Measurements from ENCODE around the gene GIT2.
A peak's percentile ranks its signal among the peaks of the same experiment; 100 is the strongest.
"Not testable (repeated sequence)": the region's sequence is repeated elsewhere in the genome, so short reads cannot be mapped to it uniquely, and the experiment has no call there.

GIT2 gene

DNA sequence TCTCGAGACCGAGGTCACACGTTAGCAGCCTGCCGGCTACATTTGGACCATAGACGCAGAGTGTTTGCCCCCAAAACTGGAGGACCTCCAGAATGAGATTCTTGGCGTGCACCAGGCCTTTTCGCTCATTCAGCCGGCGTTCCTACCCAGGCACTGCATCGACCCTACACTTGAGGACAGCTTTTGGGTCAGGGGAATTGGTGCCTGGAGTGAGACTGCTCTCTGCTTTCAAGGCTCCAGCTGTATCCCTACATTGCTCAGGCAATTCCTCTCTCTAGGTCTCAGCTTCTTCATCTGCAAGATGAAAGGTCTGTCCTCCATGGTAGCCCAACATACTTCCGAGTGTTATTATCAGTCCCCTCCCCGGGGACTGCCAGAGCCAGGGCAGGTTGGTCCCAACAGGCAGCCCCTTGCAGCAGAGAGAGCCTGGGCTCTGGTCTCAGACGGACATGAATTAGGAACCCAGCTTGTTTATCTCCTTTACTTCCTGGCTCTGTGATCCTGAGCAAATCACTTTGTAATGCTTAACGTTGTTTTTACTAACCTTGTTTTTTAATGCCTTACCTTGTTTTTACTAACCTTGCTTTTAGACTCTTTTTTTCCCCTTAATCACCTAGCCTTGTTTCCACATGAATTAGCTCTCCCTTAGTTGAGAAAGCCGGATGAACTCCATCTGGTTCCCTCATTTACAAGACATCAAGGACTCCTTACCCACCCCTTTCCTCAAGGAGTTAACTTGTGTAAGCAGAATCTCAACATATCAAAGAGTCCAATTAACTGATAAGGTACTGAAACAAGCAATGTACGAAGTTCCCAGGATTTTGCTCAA, 95.2 kb downstream of the GIT2 start:
- Histone ChIP-seq H3K36me3 (ENCODE audit: insufficient read depth, low read length) (peaks cover 3% of the 10 kb centered on the region; the same call in 1 of the 2 replicates), H3K9me3 (ENCODE audit: control insufficient read depth, insufficient read depth, low read length) (no peaks in the 10 kb centered on the region), H3K9ac (ENCODE audit: low read depth, low read length) (peak overlapping the region; percentile 72), H3K4me1 (ENCODE audit: insufficient read depth, low read length) (peaks cover 7% of the 10 kb centered on the region; the same call in 1 of the 2 replicates)

DNA sequence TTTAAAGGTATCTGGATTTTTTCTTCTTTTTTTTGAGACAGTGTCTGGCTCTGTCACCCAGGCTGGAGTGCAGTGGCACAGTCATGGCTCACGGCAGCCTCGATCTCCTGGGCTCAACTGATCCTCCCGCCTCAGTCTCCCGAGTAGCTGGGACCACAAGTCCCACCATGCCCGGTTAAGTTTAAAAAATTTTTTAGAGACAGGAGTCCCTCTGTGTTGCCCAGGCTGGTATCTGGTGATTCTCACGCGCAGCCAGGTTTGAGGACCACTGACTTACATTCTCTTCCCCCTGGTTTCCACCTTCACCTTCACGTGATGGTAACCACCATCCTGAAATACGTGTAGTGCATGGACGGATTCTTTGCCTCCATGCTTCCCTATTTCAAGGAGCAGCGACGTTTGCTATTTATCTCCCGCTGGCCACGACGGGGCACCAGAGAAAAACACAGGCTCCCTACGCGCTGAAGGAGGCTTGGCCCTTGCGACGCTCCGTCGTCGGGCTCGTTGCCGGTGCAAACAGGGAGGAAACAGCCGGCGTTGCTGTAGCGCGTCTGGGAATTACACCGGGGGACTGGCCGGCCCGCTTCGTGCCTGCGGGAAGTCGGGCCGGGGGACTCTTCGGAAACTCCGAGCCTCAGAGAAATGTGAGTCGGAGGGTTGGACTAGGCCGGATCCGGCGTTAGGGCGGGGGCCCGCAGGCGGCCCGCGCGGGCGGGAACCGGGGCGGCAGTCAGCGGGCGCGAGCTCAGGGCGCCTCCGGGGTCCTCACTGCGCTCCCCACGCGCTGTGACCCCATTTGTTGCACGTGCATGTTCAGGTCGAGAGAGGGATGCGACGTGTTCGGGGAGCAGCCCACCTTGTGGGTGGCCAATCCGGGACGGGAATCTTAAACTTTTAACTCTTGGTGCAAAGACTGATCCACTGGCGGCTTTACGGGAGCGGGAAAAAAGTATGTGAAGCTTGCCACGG, 96.1 kb downstream of the GIT2 start, which contains the start of gene TCHP:
Gene TCHP (plus strand): TSS at position 492 of the 969 bp plus-strand sequence. CDS start 2,753 bp downstream, outside the sequence.
- Histone ChIP-seq H3K9ac (ENCODE audit: low read depth, low read length) (peak within 1 kb of the TSS; percentile 72), H3K4me1 (ENCODE audit: insufficient read depth, low read length) (peaks cover 7% of the 10 kb centered on the region; the same call in 1 of the 2 replicates), H3K9me3 (ENCODE audit: control insufficient read depth, insufficient read depth, low read length) (no peaks in the 10 kb centered on the region), H3K36me3 (ENCODE audit: insufficient read depth, low read length) (peaks cover 3% of the 10 kb centered on the region; the same call in 1 of the 2 replicates)

DNA sequence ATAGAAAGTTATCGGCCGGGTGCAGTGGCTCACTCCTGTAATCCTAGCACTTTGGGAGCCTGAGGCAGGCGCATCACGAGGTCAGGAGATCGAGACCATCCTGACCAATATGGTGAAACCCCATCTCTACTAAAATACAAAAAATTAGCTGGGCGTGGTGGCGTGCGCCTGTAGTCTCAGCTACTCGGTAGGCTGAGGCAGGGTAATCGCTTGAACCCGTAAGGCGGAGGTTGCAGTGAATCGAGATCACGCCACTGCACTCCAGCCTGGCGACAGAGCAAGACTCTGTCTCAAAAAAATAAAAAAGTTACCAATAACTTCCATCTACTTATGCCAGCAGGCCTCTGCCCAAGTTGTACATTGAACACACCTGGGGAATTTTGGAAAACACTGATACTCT, 96.8 kb downstream of the GIT2 start:
- not testable (repeated sequence) for H3K9ac ChIP-seq (ENCODE audit: low read depth, low read length); H3K36me3 ChIP-seq (ENCODE audit: insufficient read depth, low read length); H3K9me3 ChIP-seq (ENCODE audit: control insufficient read depth, insufficient read depth, low read length); H3K4me1 ChIP-seq (ENCODE audit: insufficient read depth, low read length)

DNA sequence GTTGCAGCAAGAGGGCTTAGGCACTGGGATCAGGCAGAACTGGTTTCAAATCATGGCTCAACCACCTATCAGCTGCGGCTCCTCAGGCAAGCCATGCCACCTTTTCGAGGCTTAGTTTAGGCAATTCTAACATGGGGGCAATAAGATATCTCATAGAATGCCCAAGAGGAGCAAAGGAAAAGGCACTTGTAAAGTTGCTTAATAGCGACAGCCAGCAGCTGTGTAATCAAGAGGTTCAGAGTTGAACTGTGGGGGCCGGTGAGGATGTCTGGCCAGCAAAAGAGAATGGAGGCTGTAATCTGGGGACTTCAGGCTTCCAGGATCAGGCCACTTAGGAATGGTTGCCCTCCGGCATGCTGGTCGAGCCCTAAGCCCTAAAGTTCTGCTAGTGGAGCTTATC, 99.1 kb downstream of the GIT2 start:
- Histone ChIP-seq H3K4me1 (ENCODE audit: insufficient read depth, low read length) (peaks cover 7% of the 10 kb centered on the region; the same call in 1 of the 2 replicates), H3K9ac (ENCODE audit: low read depth, low read length) (no peak overlapping the region), H3K9me3 (ENCODE audit: control insufficient read depth, insufficient read depth, low read length) (no peaks in the 10 kb centered on the region), H3K36me3 (ENCODE audit: insufficient read depth, low read length) (no peaks in the 10 kb centered on the region)

DNA sequence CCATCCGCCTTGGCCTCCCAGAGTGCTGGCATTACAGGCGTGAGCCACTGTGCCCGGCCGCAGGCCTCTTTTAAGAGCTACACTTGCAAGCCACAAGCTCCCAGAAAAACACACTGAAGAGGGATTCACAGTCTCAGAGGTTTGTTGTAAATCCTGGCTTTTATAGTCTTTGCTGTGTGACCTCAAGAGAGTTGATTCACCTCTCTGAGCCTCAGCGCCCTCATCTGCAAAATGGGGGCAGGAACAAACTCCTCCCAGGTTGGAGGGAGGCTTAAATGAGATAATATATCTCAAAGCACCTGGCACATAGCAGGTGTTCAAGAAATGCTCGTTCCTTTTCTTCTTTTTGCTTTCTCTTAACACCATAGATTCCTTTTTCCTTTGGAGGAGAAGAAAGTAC, 100.0 kb downstream of the GIT2 start:
- H3K4me1 ChIP-seq (ENCODE audit: insufficient read depth, low read length), result no peaks in the 10 kb centered on the region
- no peaks in the 10 kb centered on the region for H3K36me3 ChIP-seq (ENCODE audit: insufficient read depth, low read length)
- H3K9me3 ChIP-seq (ENCODE audit: control insufficient read depth, insufficient read depth, low read length), result no peaks in the 10 kb centered on the region
- H3K9ac ChIP-seq (ENCODE audit: low read depth, low read length), result no peak overlapping the region

DNA sequence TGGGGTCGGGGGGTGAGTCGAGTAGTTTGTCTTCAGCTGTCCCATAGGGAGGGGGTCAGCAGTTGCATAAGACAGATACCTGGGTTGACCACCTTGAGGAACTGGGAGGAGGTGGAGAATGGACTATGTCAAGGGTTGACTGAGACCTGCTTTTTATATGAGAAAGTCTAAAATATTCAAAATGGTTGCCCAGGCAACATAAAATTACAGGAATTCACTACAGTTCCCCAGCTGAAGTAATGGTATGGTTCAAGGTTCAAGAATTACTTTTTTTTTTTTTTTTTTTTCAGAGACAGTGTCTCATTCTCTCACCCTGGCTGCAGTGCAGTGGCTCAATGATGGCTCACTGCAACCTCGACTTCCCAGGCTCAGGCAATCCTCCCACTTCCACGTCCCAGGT, 101.2 kb downstream of the GIT2 start:
- H3K36me3 ChIP-seq (ENCODE audit: insufficient read depth, low read length), result no peaks in the 10 kb centered on the region
- H3K9ac ChIP-seq (ENCODE audit: low read depth, low read length), result no peak overlapping the region
- H3K4me1 ChIP-seq (ENCODE audit: insufficient read depth, low read length), result no peaks in the 10 kb centered on the region
- no peaks in the 10 kb centered on the region for H3K9me3 ChIP-seq (ENCODE audit: control insufficient read depth, insufficient read depth, low read length)

DNA sequence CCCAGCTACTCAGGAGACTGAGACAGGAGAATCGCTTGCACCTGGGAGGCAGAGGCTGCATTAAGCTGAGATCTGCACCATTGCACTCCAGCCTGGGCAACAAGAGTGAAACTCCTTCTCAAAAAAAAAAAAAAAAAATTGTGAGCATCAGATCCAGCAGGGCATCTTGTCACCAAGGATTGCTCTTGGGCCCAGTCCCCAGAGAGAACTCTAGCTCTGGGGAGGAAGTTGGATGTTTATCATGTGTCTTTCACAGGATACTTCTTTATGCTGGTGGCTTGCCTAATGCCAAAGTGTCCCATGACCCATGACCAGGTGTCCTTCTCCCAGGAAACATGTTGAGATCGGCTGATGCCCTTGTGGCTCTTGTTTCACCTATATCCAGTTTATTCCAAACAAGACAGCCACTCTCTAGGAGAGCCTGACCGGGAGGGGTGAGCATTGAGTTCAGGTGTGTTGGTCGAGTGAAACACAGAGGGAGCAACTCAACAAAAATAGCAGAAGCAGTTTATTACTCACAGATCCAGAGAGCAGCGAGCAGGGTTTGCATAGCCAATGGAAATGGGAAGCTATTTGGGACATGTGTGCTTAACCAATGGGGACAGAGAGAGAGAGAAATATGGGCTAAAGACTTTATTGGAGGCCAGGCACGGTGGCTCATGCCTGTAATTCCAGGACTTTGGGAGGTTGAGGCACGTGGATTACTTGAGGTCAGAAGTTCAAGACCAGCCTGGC, 102.7 kb downstream of the GIT2 start:
- Histone ChIP-seq H3K4me1 (ENCODE audit: insufficient read depth, low read length) (no peaks in the 10 kb centered on the region), H3K9ac (ENCODE audit: low read depth, low read length) (no peak overlapping the region), H3K36me3 (ENCODE audit: insufficient read depth, low read length) (no peaks in the 10 kb centered on the region), H3K9me3 (ENCODE audit: control insufficient read depth, insufficient read depth, low read length) (no peaks in the 10 kb centered on the region)

DNA sequence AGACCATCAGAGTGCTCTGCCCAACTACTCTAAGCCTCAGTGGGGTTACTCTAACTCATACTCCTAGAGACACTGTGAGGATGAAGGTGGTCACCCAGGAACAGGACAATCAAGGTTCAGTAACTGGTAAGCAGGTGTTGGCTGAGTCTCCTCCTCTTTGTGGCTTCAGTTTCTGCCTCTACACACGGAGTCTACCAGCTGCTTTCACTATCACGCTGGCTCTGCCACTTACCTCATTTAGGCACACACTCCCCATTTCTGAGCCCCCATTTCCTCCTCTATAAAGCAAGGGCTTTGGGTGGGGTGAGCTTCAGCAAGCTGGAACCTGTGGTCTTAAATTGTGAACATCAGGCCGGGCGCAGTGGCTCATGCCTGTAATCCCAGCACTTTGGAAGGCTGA, 103.4 kb downstream of the GIT2 start:
- Histone ChIP-seq H3K36me3 (ENCODE audit: insufficient read depth, low read length) (no peaks in the 10 kb centered on the region), H3K4me1 (ENCODE audit: insufficient read depth, low read length) (no peaks in the 10 kb centered on the region), H3K9ac (ENCODE audit: low read depth, low read length) (no peak overlapping the region), H3K9me3 (ENCODE audit: control insufficient read depth, insufficient read depth, low read length) (no peaks in the 10 kb centered on the region)

DNA sequence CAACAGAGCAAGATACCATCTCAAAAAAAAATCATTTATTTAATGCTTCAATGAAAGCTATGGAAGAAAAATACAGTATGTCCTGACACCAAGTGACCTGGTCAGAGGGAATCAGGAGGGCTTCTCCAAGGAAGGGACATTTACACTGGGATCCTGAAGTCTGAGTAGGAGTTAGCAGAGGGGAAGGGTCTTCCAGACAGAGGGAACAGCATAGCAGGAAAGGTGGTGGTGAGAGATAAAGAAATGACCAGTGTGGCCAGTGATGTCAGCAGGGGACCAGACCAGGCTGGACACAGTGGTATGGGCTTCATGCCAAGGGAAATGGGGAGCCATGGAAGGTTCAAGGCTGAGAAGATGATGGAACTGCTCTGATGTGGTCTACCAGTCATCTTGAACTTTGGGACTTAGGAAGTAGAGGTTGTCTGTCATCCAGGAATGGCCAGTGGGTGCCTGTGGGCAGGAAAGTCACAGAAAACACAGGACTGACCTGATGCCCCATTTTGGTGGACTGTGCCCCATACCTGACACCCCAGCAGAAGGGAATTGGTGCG, 103.9 kb downstream of the GIT2 start:
- Histone ChIP-seq H3K9me3 (ENCODE audit: control insufficient read depth, insufficient read depth, low read length) (no peaks in the 10 kb centered on the region), H3K4me1 (ENCODE audit: insufficient read depth, low read length) (no peaks in the 10 kb centered on the region), H3K36me3 (ENCODE audit: insufficient read depth, low read length) (no peaks in the 10 kb centered on the region), H3K9ac (ENCODE audit: low read depth, low read length) (no peak overlapping the region)

DNA sequence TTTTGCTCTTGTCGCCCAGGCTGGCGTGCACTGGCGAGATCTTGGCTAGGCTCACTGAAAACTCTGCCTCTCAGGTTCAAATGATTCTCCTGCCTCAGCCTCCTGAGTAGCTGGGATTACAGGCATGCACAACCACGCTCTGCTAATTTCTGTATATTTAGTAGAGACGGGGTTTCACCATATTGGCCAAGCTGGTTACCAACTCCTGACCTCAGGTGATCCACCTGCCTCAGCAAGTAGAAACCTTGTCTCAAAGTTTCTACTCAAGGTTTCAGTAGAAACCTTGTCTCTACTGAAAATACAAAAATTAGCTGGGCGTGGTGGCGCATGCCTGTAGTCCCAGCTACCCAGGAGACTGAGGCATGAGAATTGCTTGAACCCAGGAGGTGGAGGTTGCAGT, 104.4 kb downstream of the GIT2 start:
- not testable (repeated sequence) for H3K9ac ChIP-seq (ENCODE audit: low read depth, low read length); H3K4me1 ChIP-seq (ENCODE audit: insufficient read depth, low read length)

DNA sequence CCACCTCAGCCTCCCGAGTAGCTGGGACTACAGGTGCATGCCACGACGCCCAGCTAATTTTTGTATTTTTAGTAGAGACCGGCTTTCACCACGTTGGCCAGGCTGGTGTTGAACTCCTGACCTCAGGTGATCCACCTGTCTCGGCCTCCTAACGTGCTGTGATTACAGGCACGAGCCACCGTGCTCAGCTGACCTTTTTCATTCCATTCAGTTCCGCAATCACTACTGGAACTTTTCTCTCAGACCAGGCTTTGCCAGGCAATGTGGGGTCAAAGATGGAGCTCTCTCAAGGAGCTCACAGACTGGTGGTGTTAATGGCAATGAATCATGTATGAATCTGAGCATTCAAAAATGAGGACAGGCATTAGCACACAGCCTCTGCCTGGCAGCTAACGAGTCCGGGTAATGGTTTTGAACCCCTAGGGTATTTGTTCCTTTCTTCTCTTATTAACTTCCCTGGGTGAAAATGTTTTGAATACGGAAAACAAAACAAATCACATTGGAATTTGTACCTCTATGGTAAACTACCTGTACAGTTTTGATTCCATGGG, 105.5 kb downstream of the GIT2 start:
- Histone ChIP-seq H3K9ac (ENCODE audit: low read depth, low read length) (no peak overlapping the region), H3K9me3 (ENCODE audit: control insufficient read depth, insufficient read depth, low read length) (no peaks in the 10 kb centered on the region), H3K36me3 (ENCODE audit: insufficient read depth, low read length) (no peaks in the 10 kb centered on the region), H3K4me1 (ENCODE audit: insufficient read depth, low read length) (no peaks in the 10 kb centered on the region)

More for the DNA sequence above, 104.4 kb downstream of the GIT2 start:
- not testable (repeated sequence) for H3K36me3 ChIP-seq (ENCODE audit: insufficient read depth, low read length); H3K9me3 ChIP-seq (ENCODE audit: control insufficient read depth, insufficient read depth, low read length)

DNA sequence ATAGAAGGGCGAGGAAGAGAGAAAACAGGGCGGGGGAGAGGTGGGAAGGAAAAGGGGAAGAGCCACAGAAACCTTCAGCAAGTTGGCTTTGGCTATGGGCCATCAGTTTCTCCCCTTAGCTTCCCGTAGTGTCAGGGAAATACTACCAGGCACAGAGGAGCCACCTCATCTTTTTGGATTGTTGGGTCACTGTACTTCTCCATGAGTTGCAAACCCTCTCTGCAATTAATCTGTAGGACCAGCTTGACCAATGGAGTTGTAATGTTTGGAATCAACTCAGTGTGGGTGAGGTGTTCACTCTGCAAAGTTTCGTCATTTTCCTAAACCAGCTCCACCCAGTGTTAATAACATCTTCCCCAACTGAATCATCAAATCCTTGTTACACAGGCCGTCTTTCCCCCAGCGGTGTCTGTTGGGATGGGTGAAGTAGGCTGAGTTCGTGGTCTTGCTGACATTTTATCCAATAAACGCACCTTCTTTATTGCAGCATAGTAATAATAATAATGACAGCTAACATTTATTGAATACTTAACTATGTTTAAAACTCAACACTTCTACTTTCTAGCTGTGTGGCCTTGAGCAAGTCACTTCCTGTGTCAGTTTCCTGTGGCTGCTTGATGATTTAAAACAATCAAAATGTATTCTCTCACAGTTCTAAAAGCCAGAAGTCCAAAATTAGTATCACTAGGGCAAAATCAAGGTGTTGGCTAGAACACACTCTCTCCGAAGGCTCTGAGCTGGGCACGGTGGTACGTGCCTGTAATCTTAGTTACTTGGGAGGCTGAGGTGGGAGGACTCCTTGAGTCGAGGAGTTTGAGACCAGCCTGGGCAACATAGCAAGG, 107.8 kb downstream of the GIT2 start:
- Histone ChIP-seq H3K9ac (ENCODE audit: low read depth, low read length) (no peak overlapping the region), H3K36me3 (ENCODE audit: insufficient read depth, low read length) (no peaks in the 10 kb centered on the region), H3K4me1 (ENCODE audit: insufficient read depth, low read length) (no peaks in the 10 kb centered on the region), H3K9me3 (ENCODE audit: control insufficient read depth, insufficient read depth, low read length) (no peaks in the 10 kb centered on the region)

DNA sequence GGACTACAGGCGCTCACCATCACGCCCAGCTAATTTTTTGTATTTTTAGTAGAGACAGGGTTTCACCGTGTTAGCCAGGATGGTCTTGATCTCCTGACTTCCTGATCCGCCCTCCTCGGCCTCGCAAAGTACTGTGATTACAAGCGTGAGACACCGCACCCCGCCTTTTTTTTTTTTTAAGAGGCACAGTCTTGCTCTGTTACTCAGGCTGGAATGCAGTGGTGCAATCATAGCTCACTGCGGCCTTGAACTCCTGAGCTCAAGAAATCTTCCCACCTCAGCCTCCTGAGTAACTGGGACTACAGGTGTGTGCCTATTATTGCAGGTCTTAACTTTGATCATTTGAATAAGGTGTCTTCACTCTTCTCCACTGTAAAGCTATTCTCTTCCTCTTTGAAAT, 110.6 kb downstream of the GIT2 start:
- H3K9ac ChIP-seq (ENCODE audit: low read depth, low read length), result no peak overlapping the region
- 0 out of 2 replicates have a peak, but pooled peaks cover 10% of the 10 kb centered on the region for H3K4me1 ChIP-seq (ENCODE audit: insufficient read depth, low read length)
- no peaks in the 10 kb centered on the region for H3K36me3 ChIP-seq (ENCODE audit: insufficient read depth, low read length)
- H3K9me3 ChIP-seq (ENCODE audit: control insufficient read depth, insufficient read depth, low read length), result no peaks in the 10 kb centered on the region

Data from ES-I3 (cell line).